Dermis blood vessel endothelial cell (primary cell): Measurements from ENCODE around the gene ADGRB3. TPM values are rescaled to one million over a fixed set of nuclear protein-coding genes. Genes with fewer than 3 reads are reported as not detected.

ENCODE experiments used
- DNase-seq: peaks from one replicate; pipeline ENCODE4 v3.0.0; 2010
- total RNA-seq: library from RNA; depleted of rRNA; stranded (reverse); fragments of >200 nt; gene quantifications from 2 replicates; pipeline ENCODE4 v1.2.3, GENCODE V29; 2014

The ADGRB3 gene
- total RNA-seq, 1 donor from 2014 or later, result not detected

- no peak for DNase-seq
Measured at GRCh38 chr6:69138893-69139494, 503.9 kb downstream of the ADGRB3 start.

GRCh38 chr6:69145062-69145461 is 510.0 kb downstream of the ADGRB3 start:
- DNase-seq, result no peak

- no peak for DNase-seq
Measured at GRCh38 chr6:69146385-69146784, 511.3 kb downstream of the ADGRB3 start.

DNA sequence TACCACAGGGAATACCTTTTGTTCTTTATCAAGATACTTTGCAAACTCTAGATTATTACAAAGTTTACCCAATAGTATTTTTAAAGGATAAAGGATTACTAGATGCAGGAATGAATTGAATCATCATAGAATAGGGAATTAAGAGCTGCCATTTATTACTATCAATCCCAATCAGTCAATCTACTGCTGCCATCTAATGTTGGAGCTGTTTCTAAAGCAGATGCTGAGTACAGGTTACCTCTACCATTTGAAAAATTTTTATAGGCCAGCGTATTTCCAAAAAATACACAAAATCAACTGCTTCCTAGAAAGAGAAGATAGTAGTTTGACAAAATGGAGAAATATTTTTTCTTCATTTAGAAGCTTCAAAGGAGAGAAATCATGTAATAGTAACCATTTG is 520.4 kb downstream of the ADGRB3 start:
- DNase-seq, result no peak

DNA sequence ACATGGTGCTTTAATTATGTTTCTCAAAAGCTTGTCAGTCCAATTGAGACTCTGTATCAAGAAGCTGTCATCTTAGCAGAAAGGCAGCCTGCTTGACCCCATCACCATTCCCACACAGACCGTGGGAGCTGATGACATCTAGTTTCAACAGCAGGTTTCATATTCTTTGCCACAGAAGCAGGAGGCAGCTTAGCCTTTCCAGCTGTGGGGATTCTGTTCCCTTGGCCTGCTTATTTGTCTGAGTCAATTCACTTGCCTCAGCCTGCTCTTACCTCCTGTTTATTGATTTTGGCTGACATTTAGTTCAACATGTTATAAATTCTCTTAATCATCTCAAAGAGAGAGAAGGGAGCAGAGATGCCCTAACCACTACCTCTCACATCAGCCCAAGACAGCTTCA is 527.7 kb downstream of the ADGRB3 start:
- no peak for DNase-seq

GRCh38 chr6:69164564-69165229 is 529.6 kb downstream of the ADGRB3 start:
- DNase-seq, result no peak

DNA sequence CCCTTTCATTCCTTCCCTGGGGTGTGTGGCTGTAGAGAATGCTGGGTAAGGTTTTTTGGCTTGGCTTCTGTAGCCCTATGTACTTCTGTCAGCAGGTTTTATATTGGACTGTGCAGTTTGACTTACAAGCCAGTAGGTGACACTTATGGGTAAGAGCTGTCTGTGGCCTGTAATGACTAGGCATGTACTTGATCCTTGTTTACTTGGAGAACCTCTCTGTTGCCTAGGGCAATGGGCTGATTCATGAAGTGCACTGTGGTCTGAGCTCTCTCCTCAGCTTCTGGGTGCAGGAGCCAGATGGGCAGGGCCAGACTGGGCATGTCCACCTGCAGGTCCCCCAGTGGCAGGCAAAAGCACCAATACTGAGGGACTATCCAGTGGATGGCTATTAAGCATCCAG is 544.6 kb downstream of the ADGRB3 start:
- no peak for DNase-seq

DNA sequence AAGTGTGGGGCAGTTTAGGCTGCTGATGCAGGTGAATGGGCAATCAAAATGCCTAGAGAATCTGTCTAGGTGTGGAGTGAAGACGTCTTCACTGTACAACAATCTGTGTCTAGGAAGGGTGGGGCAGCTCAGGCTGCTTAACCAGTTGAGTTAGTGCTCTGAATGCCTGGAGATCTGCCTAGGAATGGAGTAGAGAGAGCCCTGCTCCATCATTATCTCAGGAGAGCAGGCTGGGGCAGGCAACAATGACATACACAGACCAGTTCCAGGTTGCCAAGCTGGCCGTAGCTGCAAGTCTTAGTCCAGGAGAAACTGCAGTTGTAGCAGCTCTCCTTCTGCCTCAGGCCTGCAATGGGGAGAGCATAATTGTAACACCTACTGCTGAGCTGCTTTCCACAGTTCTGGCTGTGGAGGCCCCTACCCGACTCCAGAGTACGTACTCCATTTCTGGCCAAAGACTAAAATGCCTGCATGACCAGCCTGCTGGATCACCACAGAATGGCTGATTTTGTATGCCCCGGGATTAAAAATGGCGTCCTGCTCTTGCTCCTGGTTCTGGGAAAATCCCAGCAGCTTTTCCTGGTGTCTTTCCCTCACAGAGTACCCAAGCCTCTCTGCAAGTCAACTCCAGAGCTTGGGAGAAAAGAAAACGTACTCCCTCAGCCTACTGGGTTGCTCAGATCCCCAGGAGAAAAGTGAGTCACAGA is 545.4 kb downstream of the ADGRB3 start:
- DNase-seq, result no peak

DNA sequence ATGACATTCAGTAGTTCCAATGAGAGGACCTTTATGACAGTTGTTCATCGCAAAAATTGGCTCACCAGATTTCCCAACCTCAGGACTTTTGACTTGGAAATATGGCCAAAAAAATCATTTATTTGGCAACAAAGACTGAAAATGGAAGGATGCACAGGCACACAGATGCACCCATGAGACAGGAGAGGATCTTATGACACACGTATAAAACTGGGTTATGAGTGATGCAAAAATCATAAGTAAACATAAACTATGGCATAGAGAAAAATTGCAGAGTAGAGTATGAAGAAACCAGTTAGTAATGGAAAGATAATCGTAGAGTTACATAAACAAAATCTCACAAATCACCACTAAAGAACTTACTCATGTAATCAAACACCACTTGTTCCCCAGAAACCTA is 546.9 kb downstream of the ADGRB3 start:
- DNase-seq, result no peak

DNA sequence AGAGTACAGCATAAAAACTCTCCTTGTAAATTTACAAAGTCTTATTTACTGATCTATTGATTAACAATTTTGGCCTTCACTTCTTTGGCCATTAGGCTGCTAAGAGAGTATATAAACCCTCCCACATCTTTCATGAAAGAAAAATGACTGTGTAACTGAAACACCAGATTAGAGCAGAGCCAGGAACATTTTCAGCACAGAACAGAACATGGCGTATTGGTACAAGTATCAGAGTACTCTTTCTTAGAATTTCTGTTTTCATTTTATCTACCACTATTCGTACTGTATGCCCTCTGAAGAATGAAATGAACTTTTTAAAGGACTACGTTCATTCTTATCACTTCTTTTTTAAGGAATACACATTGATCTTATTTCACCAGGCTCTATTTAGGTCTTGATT is 550.2 kb downstream of the ADGRB3 start:
- DNase-seq, result no peak

- DNase-seq, result no peak
Measured at GRCh38 chr6:69202768-69203167, 567.7 kb downstream of the ADGRB3 start.

GRCh38 chr6:69216127-69216526 is 581.0 kb downstream of the ADGRB3 start:
- DNase-seq, result no peak

GRCh38 chr6:69217343-69217742 is 582.3 kb downstream of the ADGRB3 start:
- no peak for DNase-seq

DNA sequence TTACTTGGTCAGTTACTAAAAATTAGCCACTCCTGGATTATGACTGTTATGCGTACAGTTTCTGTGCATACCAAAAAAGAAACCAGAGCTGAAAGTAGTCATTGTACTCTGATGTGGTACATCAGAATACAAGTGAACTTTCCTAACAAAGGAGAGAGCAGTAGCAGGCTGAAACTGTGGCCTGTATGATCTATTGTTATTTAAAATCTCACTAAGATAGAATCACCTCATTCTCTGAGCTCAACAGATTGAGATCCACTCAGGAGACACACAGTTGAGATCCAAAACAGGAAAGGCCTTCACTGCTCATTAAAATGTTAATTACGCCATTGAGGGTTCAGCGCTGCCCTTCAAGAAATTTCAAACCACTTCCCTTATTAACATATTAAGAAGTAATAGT is 585.3 kb downstream of the ADGRB3 start:
- no peak for DNase-seq

DNA sequence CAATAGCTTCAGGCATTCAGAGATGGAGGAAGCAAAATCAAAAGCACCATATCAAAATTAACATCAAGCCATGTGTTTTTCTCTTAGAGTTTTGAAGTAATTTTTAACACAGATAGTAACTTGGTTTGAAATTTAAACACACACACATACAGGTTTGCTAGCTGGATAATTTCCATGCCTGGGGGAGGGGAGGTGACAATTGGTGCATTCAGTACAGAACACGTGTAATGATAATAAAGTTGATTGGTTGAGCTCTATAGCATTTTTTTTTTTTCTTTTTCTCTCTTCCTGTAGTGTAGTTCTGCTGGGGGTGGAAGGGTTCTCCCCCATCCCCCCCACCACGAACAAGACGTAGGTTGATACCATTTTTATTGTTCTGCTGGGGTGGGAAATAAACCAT is 596.9 kb downstream of the ADGRB3 start:
- DNase-seq, result no peak

DNA sequence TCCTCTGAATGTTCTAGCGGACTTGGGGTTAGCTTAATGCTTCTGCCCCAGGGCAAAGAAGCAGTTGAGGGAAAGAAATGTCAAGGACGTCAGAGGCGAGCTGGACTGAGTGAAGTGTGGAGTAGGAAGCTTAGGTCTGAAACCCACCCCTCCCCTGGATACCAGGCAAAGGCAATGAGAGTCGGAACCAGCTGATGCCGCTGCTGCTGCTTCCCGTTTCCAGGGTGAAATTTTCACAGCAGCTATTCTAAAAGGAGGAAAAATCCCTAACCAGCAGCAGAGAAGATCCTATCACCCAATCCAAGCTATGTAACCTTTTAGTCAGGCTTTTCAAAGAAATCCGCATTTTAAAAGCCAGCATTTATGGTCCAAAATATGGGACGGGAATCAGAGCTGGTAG is 597.4 kb downstream of the ADGRB3 start:
- no peak for DNase-seq

DNA sequence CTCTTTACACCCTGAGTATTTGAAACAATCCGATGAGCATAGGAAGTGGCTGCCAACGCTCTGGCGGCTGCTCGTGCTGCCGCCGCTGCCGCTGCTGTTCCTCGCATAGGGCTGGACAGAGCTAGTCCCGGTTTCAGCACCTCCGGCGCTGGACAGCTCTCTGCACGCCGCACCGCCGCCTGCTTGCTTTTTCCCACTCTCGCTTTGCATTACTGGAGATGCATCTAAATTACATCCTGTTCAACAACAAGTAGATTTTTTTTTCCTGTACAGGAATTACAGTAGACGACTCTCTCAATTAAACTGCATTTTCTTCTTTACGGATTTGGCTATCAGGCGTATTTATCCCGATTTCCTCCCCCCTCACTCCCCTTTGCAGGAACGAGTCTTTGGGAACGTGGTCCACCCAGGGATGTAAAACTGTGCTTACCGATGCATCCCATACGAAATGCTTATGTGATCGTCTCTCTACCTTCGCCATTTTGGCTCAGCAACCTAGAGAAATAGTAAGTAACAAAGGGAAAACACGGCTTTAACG is 597.9 kb downstream of the ADGRB3 start:
- DNase-seq, result peak; percentile 45

DNA sequence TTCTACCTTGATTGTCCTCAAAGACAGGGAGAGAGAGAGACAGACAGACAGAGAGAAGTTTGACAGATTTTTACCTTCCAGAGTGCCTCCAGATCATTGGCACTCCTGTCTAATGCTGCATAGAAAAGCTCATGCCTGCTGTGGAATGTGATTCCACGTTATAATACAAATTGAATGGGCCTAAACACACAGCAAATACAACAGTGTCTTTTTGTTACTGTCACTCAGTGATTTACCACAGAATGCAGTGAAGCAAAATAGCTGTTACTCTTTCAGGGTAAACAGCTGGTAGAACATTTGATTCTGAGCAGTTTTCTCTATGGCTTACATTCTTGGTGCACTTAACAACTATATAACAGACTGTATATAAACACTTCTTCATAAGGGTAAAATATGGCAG is 603.0 kb downstream of the ADGRB3 start:
- DNase-seq, result no peak

DNA sequence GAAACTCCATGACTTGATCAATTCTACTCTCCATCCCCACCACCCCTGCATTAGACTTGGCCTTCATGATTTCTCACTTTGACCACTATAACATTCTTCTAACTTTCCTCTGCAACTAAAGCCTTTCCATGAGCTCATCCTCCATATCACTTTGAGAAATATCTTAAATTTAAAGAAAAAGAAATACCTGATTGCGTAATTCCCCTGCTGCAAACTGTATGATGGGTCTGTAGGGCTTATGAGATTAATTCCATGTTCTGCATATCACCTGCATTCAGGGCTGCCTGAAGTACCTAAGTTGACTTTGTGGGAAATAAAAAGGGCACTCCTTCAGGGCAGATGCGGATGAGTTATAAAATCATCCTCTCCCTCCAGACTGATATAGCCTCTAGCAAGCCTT is 611.9 kb downstream of the ADGRB3 start:
- DNase-seq, result no peak

DNA sequence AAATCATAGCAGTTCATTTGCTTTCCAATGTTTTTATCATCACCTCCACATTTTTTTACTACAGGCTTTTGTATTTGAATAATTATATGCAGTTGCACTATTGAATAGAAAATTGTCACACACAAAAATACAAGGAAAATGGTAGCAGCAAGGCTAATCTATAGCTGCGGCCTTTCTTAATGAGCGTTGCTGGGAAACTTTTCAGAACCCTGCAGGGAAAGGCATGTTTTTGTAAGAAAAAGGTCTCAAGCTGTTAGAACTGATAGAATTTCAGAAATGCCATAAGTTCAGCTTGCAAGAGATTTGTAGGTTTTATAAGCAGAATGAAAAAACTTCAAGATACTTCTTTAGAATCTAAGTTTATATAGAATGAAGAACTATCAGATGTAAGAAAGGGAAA is 625.9 kb downstream of the ADGRB3 start:
- DNase-seq, result no peak

GRCh38 chr6:69263297-69263696 is 628.2 kb downstream of the ADGRB3 start:
- no peak for DNase-seq

GRCh38 chr6:69265090-69265489 is 630.0 kb downstream of the ADGRB3 start:
- DNase-seq, result no peak

DNA sequence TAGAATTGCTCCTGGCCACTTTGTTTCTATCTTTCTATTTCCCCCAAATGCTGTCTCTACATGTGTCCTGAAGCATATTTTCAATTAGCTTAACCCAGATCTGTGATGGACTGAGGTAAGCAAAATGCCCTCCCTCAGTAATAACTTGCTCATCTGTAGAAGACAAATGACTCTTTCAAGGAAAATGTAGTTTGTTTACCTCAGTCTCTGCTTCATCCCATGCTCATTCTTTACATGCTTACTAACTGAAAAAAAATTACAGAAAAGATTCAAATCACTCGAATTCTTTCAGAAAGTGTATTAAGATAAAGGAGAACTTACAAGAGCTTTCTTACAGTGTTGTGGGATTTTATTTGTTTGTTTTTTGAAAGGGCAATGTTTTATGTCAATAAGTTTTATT is 630.6 kb downstream of the ADGRB3 start:
- DNase-seq, result no peak

DNA sequence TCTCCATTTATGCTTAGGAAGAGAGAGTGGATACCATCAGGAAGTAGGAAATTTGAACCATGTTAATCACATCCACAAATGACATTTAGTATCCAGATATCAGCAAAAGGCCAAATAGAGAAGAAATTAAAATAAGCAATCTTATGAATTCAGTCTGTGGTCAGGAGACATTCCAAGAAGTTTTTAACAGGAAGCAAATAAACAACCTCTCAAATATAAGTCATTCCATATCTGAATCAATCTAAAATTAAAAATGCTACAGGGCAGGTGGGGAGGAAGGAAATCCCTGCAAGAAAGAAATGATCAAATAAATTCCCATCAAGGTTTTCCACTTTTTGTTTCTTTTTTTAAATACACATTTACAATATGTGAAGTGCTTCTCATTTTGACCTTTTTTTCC is 641.1 kb downstream of the ADGRB3 start:
- no peak for DNase-seq
